Lower leg skin (tissue), 3 donors: Measurements from ENCODE around the gene TUBA1C.

Experiments used
- POLR2A ChIP-seq, 2 donors: fragments of 450-650 bp; IDR thresholded peaks; one replicate each; pipeline ENCODE4 v1.6.1; 2016 to 2017; ENCODE audit warnings: antibody characterized with exemption in 2 of 2, mild to moderate bottlenecking in 1 of 2, moderate library complexity in 1 of 2
- TF ChIP-seq, protein P1 (sequence below), 3 donors: fragments of 450-650 bp; IDR thresholded peaks; one replicate each; pipeline ENCODE4 v1.5.1; 2016; ENCODE audit warnings: antibody characterized with exemption in 3 of 3, mild to moderate bottlenecking in 3 of 3, moderate library complexity in 2 of 3

DNA sequence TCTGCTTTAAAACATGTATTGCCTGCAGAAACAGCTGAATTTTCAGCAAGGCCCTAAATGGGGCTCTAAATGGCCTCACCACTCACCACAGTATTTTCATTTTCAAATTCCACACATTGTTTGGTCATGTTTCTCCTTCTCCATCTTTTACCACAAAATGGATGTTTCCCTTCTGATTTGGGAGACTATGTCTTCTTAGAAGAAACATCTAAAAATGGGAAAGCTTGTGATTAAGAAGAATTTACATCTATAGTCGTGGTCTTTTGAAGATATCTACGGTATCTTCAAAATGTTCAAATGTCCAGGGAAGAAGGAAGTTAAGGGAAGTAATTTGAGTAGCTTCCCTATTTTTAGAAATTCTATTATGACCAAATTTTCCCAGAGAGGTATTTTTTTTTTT lies 20.7 kb upstream of the TUBA1C start:
- TF ChIP-seq, protein P1, sequence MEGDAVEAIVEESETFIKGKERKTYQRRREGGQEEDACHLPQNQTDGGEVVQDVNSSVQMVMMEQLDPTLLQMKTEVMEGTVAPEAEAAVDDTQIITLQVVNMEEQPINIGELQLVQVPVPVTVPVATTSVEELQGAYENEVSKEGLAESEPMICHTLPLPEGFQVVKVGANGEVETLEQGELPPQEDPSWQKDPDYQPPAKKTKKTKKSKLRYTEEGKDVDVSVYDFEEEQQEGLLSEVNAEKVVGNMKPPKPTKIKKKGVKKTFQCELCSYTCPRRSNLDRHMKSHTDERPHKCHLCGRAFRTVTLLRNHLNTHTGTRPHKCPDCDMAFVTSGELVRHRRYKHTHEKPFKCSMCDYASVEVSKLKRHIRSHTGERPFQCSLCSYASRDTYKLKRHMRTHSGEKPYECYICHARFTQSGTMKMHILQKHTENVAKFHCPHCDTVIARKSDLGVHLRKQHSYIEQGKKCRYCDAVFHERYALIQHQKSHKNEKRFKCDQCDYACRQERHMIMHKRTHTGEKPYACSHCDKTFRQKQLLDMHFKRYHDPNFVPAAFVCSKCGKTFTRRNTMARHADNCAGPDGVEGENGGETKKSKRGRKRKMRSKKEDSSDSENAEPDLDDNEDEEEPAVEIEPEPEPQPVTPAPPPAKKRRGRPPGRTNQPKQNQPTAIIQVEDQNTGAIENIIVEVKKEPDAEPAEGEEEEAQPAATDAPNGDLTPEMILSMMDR (IDR thresholded peaks at IDR 0.05): no peak
- TF ChIP-seq POLR2A (IDR thresholded peaks at IDR 0.05): no peak
